Measurements from ENCODE around the gene CHCHD6. TPM values are rescaled to one million over a fixed set of nuclear protein-coding genes. Genes with fewer than 3 reads are reported as not detected.

Gene CHCHD6
- total RNA-seq, 1 donor from 2014 or later = 17.1 TPM

DNA sequence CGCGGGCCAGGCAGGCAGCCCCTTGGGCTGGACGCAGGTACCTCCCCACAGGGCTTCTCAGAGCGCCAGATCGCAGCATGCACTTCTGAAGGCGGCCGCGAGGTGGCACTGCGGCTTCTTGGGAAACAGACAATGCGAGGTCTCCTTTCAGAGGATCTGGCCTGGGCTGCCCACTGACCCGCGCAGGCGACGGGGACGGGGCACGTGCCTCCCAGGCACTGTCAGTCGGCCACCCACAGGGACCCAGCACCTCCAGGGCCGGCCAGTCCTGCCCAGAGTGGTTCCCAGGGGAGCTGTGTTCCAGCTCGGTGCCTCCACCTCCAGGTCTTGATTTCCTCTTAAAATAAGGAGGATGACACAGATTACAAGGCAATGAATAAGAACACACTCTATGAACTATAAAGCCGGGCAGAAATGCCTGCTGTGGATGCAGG, 24.7 kb upstream of the CHCHD6 start:
- DNase-seq (ENCODE audit: low spot score) = no peak
- no peak overlapping the region for H3K27ac Mint-ChIP-seq (ENCODE audit: unreplicated experiment)
- H3K4me1 Mint-ChIP-seq (ENCODE audit: low read depth) = peaks cover 6% of the 10 kb centered on the region
- no peak overlapping the region for H3K4me3 Mint-ChIP-seq (ENCODE audit: unreplicated experiment)
- H3K36me3 Mint-ChIP-seq (ENCODE audit: low read depth) = peaks cover 2% of the 10 kb centered on the region
- H3K9me3 Mint-ChIP-seq (ENCODE audit: low read depth) = peaks cover 7% of the 10 kb centered on the region
- TF ChIP-seq, protein P1, sequence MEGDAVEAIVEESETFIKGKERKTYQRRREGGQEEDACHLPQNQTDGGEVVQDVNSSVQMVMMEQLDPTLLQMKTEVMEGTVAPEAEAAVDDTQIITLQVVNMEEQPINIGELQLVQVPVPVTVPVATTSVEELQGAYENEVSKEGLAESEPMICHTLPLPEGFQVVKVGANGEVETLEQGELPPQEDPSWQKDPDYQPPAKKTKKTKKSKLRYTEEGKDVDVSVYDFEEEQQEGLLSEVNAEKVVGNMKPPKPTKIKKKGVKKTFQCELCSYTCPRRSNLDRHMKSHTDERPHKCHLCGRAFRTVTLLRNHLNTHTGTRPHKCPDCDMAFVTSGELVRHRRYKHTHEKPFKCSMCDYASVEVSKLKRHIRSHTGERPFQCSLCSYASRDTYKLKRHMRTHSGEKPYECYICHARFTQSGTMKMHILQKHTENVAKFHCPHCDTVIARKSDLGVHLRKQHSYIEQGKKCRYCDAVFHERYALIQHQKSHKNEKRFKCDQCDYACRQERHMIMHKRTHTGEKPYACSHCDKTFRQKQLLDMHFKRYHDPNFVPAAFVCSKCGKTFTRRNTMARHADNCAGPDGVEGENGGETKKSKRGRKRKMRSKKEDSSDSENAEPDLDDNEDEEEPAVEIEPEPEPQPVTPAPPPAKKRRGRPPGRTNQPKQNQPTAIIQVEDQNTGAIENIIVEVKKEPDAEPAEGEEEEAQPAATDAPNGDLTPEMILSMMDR (IDR thresholded peaks at IDR 0.05) = peak; percentile 99
- H3K27me3 Mint-ChIP-seq (ENCODE audit: low read depth) = peaks cover 32% of the 10 kb centered on the region

DNA sequence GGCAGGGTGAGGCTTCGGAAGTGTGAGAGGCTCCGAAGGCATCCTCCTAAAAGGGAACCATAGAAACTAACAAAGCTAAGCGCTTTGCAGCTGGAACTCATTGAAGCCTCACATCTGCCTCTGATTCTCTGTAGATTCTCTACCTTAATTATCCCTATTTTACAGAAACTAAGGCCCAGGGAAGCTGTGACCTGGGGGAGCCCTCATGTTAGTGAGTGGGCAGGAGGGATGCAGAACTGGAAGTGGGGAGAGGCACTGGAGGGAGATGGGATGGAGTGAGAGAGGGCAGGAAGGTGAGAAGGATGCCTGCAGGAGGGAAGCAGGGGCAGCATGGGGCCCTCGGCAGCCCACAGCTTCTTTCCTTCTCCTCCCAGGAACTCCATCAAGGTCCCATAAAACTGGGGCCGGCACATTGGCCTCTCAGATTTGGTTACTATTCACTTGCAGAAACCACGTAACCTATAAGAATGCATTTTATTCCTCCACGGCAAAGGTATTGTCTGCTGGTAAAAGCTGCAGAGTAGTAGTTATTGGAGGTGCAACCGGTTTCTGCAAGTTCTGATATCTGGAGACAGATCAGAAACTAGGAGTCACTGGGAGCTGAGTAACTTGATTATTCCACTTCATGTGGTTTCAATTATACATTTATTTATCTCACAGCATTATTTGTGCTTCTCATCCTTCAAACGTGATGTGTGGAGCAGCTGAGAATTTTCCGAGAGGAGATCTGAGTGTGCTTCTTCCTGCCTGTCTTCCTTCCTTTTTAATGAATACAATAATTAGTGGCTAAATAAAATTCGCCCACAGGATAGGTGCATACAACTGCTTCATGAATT, 24.0 kb upstream of the CHCHD6 start:
- H3K4me1 Mint-ChIP-seq (ENCODE audit: low read depth) = peaks cover 13% of the 10 kb centered on the region
- H3K36me3 Mint-ChIP-seq (ENCODE audit: low read depth) = no peaks in the 10 kb centered on the region
- TF ChIP-seq, protein P1 (IDR thresholded peaks at IDR 0.05) = no peak
- DNase-seq (ENCODE audit: low spot score) = no peak
- H3K27me3 Mint-ChIP-seq (ENCODE audit: low read depth) = peaks cover 28% of the 10 kb centered on the region
- peaks cover under 1% of the 10 kb centered on the region for H3K9me3 Mint-ChIP-seq (ENCODE audit: low read depth)
- H3K4me3 Mint-ChIP-seq (ENCODE audit: unreplicated experiment) = no peak overlapping the region
- H3K27ac Mint-ChIP-seq (ENCODE audit: unreplicated experiment) = no peak overlapping the region

DNA sequence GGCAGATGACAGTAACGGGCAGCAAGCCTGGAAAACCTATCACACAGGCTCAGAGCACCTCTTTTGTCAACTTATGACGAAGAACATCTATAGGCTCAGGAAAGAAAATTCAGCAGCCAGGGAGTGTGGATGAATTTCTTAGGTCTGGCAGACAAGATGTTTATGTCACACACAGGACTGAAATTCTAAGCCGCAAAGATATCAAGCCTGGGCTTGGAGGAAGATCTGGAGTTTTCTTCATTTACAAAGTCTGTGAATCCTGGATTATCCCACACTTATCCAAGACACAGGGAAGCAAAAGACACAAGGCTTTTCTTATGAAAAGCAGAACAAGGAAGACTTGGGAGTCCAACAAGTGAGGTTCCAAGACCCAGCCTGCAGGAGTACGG, 23.4 kb upstream of the CHCHD6 start:
- H3K27me3 Mint-ChIP-seq (ENCODE audit: low read depth) = peaks cover 26% of the 10 kb centered on the region
- TF ChIP-seq, protein P1 (IDR thresholded peaks at IDR 0.05) = no peak
- DNase-seq (ENCODE audit: low spot score) = no peak
- H3K27ac Mint-ChIP-seq (ENCODE audit: unreplicated experiment) = no peak overlapping the region
- H3K4me3 Mint-ChIP-seq (ENCODE audit: unreplicated experiment) = no peak overlapping the region
- H3K9me3 Mint-ChIP-seq (ENCODE audit: low read depth) = no peaks in the 10 kb centered on the region
- H3K36me3 Mint-ChIP-seq (ENCODE audit: low read depth) = no peaks in the 10 kb centered on the region
- peaks cover 19% of the 10 kb centered on the region for H3K4me1 Mint-ChIP-seq (ENCODE audit: low read depth)

- Mint-ChIP-seq H3K4me3 (ENCODE audit: unreplicated experiment) (no peak overlapping the region), H3K36me3 (ENCODE audit: low read depth) (no peaks in the 10 kb centered on the region), H3K27ac (ENCODE audit: unreplicated experiment) (no peak overlapping the region), H3K27me3 (ENCODE audit: low read depth) (peaks cover 17% of the 10 kb centered on the region), H3K9me3 (ENCODE audit: low read depth) (no peaks in the 10 kb centered on the region), H3K4me1 (ENCODE audit: low read depth) (peaks cover 19% of the 10 kb centered on the region)
- TF ChIP-seq, protein P1 (IDR thresholded peaks at IDR 0.05) = no peak
- no peak for DNase-seq (ENCODE audit: low spot score)
Measured at GRCh38 chr3:126682009-126682408, 22.0 kb upstream of the CHCHD6 start.

DNA sequence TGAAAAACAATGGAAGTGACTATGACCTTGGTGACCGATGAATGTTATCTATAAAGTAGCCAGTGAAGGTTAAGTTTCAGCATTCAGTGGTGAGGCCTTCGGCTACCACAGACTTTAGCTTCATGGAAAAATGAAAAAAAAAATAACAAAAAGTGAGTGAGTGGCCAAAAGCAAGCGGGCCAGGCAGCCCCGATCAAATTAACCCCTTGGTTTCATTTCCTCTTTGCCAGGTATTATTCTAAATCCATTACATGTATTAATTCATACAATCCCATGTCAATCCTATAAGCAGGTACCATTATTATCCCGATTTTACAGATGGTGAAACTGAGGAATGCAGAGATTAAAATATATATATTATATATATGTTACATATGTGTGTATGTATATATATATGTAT, 21.0 kb upstream of the CHCHD6 start:
- no peaks in the 10 kb centered on the region for H3K36me3 Mint-ChIP-seq (ENCODE audit: low read depth)
- H3K9me3 Mint-ChIP-seq (ENCODE audit: low read depth) = no peaks in the 10 kb centered on the region
- H3K4me3 Mint-ChIP-seq (ENCODE audit: unreplicated experiment) = no peak overlapping the region
- H3K4me1 Mint-ChIP-seq (ENCODE audit: low read depth) = peaks cover 19% of the 10 kb centered on the region
- H3K27ac Mint-ChIP-seq (ENCODE audit: unreplicated experiment) = no peak overlapping the region
- peaks cover 7% of the 10 kb centered on the region for H3K27me3 Mint-ChIP-seq (ENCODE audit: low read depth)
- DNase-seq (ENCODE audit: low spot score) = no peak
- TF ChIP-seq, protein P1 (IDR thresholded peaks at IDR 0.05) = no peak

Data from chondrocyte (in vitro differentiated cells).